22Rv1 (cell line): Measurements from ENCODE around the gene SLC35G4.
"Not testable (repeated sequence)": the region's sequence is repeated elsewhere in the genome, so short reads cannot be mapped to it uniquely, and the experiment has no call there.

ENCODE experiments used
- H3K27ac ChIP-seq: fragments of 450-650 bp; 2 replicates; pipeline ENCODE4 v1.5.1; 2017
- ZFX ChIP-seq: fragments of 450-650 bp; IDR thresholded peaks from 2 replicates; pipeline ENCODE4 v1.6.1; 2017; ENCODE audit warnings: antibody characterized with exemption, borderline replicate concordance
- TF ChIP-seq, protein P1 (sequence below): fragments of 450-650 bp; IDR thresholded peaks from 2 replicates; pipeline ENCODE4 v1.5.1; 2017; ENCODE audit warnings: mild to moderate bottlenecking

SLC35G4 gene

DNA sequence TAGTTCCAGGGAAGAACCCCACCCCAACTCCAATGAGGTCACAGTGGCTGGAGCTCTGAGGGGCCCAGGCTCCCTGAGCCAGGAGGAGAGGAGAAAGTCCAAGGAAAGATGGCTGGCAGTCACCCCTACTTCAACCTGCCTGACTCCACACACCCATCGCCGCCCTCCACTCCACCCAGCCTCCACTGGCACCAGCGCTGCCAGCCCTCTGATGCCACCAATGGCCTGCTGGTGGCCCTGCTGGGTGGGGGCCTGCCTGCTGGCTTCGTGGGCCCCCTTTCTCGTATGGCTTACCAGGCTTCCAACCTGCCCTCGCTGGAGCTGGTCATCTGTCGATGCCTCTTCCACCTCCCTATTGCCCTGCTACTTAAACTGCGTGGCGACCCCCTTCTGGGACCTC lies at the start of gene SLC35G4:
Gene SLC35G4 (plus strand): TSS at position 109 of the 400 bp plus-strand sequence. CDS start 0 bp downstream, at position 109.
- H3K27ac ChIP-seq: not testable (repeated sequence)

GRCh38 chr18:11561293-11561692 lies 48.1 kb upstream of the SLC35G4 start:
- no peak overlapping the region for H3K27ac ChIP-seq
- no peak for TF ChIP-seq ZFX
- TF ChIP-seq, protein P1, sequence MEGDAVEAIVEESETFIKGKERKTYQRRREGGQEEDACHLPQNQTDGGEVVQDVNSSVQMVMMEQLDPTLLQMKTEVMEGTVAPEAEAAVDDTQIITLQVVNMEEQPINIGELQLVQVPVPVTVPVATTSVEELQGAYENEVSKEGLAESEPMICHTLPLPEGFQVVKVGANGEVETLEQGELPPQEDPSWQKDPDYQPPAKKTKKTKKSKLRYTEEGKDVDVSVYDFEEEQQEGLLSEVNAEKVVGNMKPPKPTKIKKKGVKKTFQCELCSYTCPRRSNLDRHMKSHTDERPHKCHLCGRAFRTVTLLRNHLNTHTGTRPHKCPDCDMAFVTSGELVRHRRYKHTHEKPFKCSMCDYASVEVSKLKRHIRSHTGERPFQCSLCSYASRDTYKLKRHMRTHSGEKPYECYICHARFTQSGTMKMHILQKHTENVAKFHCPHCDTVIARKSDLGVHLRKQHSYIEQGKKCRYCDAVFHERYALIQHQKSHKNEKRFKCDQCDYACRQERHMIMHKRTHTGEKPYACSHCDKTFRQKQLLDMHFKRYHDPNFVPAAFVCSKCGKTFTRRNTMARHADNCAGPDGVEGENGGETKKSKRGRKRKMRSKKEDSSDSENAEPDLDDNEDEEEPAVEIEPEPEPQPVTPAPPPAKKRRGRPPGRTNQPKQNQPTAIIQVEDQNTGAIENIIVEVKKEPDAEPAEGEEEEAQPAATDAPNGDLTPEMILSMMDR: no peak

GRCh38 chr18:11565716-11566115 lies 43.7 kb upstream of the SLC35G4 start:
- H3K27ac ChIP-seq: no peak overlapping the region
- TF ChIP-seq, protein P1: no peak
- no peak for TF ChIP-seq ZFX

- H3K27ac ChIP-seq: no peak overlapping the region
- TF ChIP-seq, protein P1: no peak
Observed at GRCh38 chr18:11566236-11566965, 43.0 kb upstream of the SLC35G4 start.

DNA sequence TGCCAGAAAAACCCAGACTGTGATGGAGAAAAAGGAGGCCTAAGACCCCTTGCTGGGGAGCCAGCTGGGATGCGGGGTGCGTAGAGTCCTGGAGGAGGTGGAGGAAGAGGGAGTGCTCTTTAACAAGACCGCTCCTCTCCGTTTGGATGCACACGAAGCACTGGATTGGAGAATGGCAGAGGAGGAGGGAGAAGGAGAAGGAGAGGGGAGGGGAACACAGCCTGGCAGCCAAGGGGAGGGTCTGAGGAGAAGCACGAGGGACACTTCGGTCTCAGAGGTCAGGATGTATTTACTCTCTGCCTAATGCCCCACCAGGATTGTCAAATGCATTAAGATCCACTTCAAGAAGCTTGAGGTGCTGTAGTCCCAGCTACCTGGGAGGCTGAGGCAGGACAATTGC lies 42.0 kb upstream of the SLC35G4 start:
- no peak overlapping the region for H3K27ac ChIP-seq

DNA sequence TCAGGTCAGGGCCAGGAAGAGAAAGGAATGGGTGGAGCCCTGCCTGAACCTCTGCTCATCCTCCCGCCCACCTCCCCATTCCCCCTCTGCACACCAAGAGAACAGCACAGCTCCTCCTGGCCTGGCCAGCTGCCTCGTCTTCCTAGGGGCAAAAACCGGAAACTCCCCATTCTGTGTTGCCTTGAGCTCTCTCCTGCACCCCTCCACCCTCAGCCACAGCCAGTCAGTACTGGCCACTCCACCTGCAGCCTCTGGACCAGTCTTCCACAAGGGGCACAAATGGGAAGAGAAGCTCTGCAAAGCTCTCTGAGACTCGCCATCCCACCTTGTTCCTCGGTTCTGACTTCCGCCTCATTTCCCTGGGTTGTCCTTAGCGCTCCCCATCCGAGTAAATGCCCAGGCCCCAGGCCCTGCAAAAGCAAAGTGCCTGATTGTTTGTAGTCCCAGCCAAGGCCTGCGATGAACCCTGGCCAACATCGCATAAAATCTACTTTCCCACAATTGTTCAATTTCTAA lies 39.3 kb upstream of the SLC35G4 start:
- no peak overlapping the region for H3K27ac ChIP-seq
- TF ChIP-seq, protein P1: no peak
- no peak for TF ChIP-seq ZFX

More for the DNA sequence above, 42.0 kb upstream of the SLC35G4 start:
- TF ChIP-seq ZFX: no peak
- TF ChIP-seq, protein P1: no peak

DNA sequence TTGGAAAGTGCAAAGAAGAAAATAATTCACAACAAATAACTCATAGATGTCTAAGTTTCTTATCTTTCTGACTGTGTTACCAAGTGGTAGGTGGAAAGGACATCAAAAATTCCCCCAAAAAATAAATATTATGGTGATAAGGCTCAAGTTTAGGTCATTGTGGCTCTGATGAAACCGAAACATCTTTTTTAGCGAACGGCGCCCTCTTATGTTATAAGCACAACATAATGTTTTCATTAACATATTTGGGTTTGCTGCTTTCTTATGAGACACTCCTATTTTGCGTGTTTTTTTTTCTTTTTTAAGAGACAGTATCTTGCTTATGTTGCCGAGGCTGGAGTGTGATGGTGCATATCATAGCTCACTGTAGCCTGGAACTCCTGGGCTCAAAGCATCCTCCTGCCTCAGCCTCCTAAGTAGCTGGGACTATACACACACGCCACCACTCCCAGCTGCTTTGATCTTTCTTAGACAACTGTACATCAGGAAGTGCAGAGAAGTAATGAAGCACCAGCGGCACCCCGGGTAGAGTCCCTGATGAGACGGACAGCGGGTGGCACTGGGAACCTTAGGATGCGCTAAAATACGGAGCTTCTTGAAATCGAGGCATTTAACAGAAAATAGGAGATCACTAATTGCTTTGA lies 38.5 kb upstream of the SLC35G4 start:
- TF ChIP-seq ZFX: no peak
- TF ChIP-seq, protein P1: peak; percentile 34
- H3K27ac ChIP-seq: no peak overlapping the region
